ENCODE data around the gene MEIKIN.

MEIKIN gene

GRCh38 chr5:131945551-131946168 is at the start of gene MEIKIN:
TSS of gene MEIKIN (minus strand) at chr5:131945663. CDS start at chr5:131945505, 158 bp downstream.
- POLR2A ChIA-PET, result no interaction called here
- DNase-seq (ENCODE audit: extremely low spot score), result no peak
- no peak for TF ChIP-seq SUZ12 (IDR thresholded peaks at IDR 0.05)
- TF ChIP-seq ELF4 (IDR thresholded peaks at IDR 0.05), result no peak
- no peak for TF ChIP-seq L3MBTL2 (conservative IDR thresholded peaks at IDR 0.05)
- no peak for TF ChIP-seq FOXK2 (IDR thresholded peaks at IDR 0.05)
- TF ChIP-seq ARNT (IDR thresholded peaks at IDR 0.05), result no peak
- TF ChIP-seq SP1 (IDR thresholded peaks at IDR 0.05), result no peak
- no peak for TF ChIP-seq FOXM1 (IDR thresholded peaks at IDR 0.05; ENCODE audit: borderline replicate concordance)
- TF ChIP-seq NFRKB (IDR thresholded peaks at IDR 0.05), result no peak
- no peak for TF ChIP-seq BHLHE40 (IDR thresholded peaks at IDR 0.05; ENCODE audit: borderline replicate concordance)
- no peak for TF ChIP-seq TARDBP (IDR thresholded peaks at IDR 0.05)
- TF ChIP-seq ZNF384 (IDR thresholded peaks at IDR 0.05), result no peak
- no peak for TF ChIP-seq FOXA1 (IDR thresholded peaks at IDR 0.05)
- TF ChIP-seq HDGF (IDR thresholded peaks at IDR 0.05; ENCODE audit: borderline replicate concordance), result no peak
- CTCF ChIA-PET, result interaction anchor here (1.0 kb wide), 1 partner anchor 9 kb away, joined by 3 read pairs; no protein-coding TSS in a partner anchor

- DNase-seq (ENCODE audit: extremely low spot score), result no peak
- TF ChIP-seq PKNOX1 (IDR thresholded peaks at IDR 0.05) (no peak), ARNT (IDR thresholded peaks at IDR 0.05) (no peak), HDGF (IDR thresholded peaks at IDR 0.05; ENCODE audit: borderline replicate concordance) (no peak), TARDBP (IDR thresholded peaks at IDR 0.05) (no peak), FOXA1 (IDR thresholded peaks at IDR 0.05) (no peak), SP1 (IDR thresholded peaks at IDR 0.05) (no peak), SUZ12 (IDR thresholded peaks at IDR 0.05) (no peak), FOXK2 (IDR thresholded peaks at IDR 0.05) (no peak), L3MBTL2 (conservative IDR thresholded peaks at IDR 0.05) (no peak), ELF4 (IDR thresholded peaks at IDR 0.05) (no peak), ZNF384 (IDR thresholded peaks at IDR 0.05) (no peak)
- POLR2A ChIA-PET, result no interaction called here
- CTCF ChIA-PET, result no interaction called here
These were observed 49.2 kb upstream of the MEIKIN start for GRCh38 chr5:131994533-131995226.

- no peak for TF ChIP-seq SUZ12 (IDR thresholded peaks at IDR 0.05)
- TF ChIP-seq CTBP1 (IDR thresholded peaks at IDR 0.05; ENCODE audit: borderline replicate concordance), result no peak
- TF ChIP-seq L3MBTL2 (conservative IDR thresholded peaks at IDR 0.05), result no peak
- TF ChIP-seq NFRKB (IDR thresholded peaks at IDR 0.05), result no peak
- TF ChIP-seq HDGF (IDR thresholded peaks at IDR 0.05; ENCODE audit: borderline replicate concordance), result no peak
- no peak for TF ChIP-seq BHLHE40 (IDR thresholded peaks at IDR 0.05; ENCODE audit: borderline replicate concordance)
- TF ChIP-seq FOXM1 (IDR thresholded peaks at IDR 0.05; ENCODE audit: borderline replicate concordance), result no peak
- CTCF ChIA-PET, result no interaction called here
- no peak for DNase-seq (ENCODE audit: extremely low spot score)
- POLR2A ChIA-PET, result no interaction called here
These were observed 48.6 kb upstream of the MEIKIN start for GRCh38 chr5:131994090-131994489.

GRCh38 chr5:131993676-131994075 is 48.2 kb upstream of the MEIKIN start:
- no peak for DNase-seq (ENCODE audit: extremely low spot score)
- POLR2A ChIA-PET, result no interaction called here
- no peak for TF ChIP-seq SP1 (IDR thresholded peaks at IDR 0.05)
- CTCF ChIA-PET, result no interaction called here

- TF ChIP-seq CTBP1 (IDR thresholded peaks at IDR 0.05; ENCODE audit: borderline replicate concordance), result no peak
- no peak for TF ChIP-seq LEF1 (IDR thresholded peaks at IDR 0.05; ENCODE audit: borderline replicate concordance)
- TF ChIP-seq FOXK2 (IDR thresholded peaks at IDR 0.05), result no peak
- no peak for TF ChIP-seq FOXM1 (IDR thresholded peaks at IDR 0.05; ENCODE audit: borderline replicate concordance)
- TF ChIP-seq BHLHE40 (IDR thresholded peaks at IDR 0.05; ENCODE audit: borderline replicate concordance), result no peak
- no peak for TF ChIP-seq NFRKB (IDR thresholded peaks at IDR 0.05)
- TF ChIP-seq ZNF384 (IDR thresholded peaks at IDR 0.05), result no peak
- TF ChIP-seq ARNT (IDR thresholded peaks at IDR 0.05), result no peak
- no peak for TF ChIP-seq SP1 (IDR thresholded peaks at IDR 0.05)
- TF ChIP-seq ELF4 (IDR thresholded peaks at IDR 0.05), result no peak
- TF ChIP-seq PKNOX1 (IDR thresholded peaks at IDR 0.05), result no peak
- TF ChIP-seq HDGF (IDR thresholded peaks at IDR 0.05; ENCODE audit: borderline replicate concordance), result no peak
- no peak for TF ChIP-seq FOXA1 (IDR thresholded peaks at IDR 0.05)
- no peak for TF ChIP-seq SUZ12 (IDR thresholded peaks at IDR 0.05)
- DNase-seq (ENCODE audit: extremely low spot score), result no peak
- POLR2A ChIA-PET, result no interaction called here
- CTCF ChIA-PET, result no interaction called here
These were observed 46.9 kb upstream of the MEIKIN start for GRCh38 chr5:131992370-131992769.

- no peak for DNase-seq (ENCODE audit: extremely low spot score)
- TF ChIP-seq FOXM1 (IDR thresholded peaks at IDR 0.05; ENCODE audit: borderline replicate concordance), result no peak
- TF ChIP-seq BHLHE40 (IDR thresholded peaks at IDR 0.05; ENCODE audit: borderline replicate concordance), result no peak
- no peak for TF ChIP-seq SP1 (IDR thresholded peaks at IDR 0.05)
- TF ChIP-seq ZNF384 (IDR thresholded peaks at IDR 0.05), result no peak
- no peak for TF ChIP-seq CTBP1 (IDR thresholded peaks at IDR 0.05; ENCODE audit: borderline replicate concordance)
- no peak for TF ChIP-seq L3MBTL2 (conservative IDR thresholded peaks at IDR 0.05)
- no peak for TF ChIP-seq ELF4 (IDR thresholded peaks at IDR 0.05)
- no peak for TF ChIP-seq NFRKB (IDR thresholded peaks at IDR 0.05)
- TF ChIP-seq TARDBP (IDR thresholded peaks at IDR 0.05), result no peak
- TF ChIP-seq PKNOX1 (IDR thresholded peaks at IDR 0.05), result no peak
- TF ChIP-seq SUZ12 (IDR thresholded peaks at IDR 0.05), result no peak
- TF ChIP-seq LEF1 (IDR thresholded peaks at IDR 0.05; ENCODE audit: borderline replicate concordance), result no peak
- CTCF ChIA-PET, result no interaction called here
- POLR2A ChIA-PET, result interaction anchor here (1.0 kb wide), 1 partner anchor 16 kb away, joined by 3 read pairs; no protein-coding TSS in a partner anchor
These were observed 46.3 kb upstream of the MEIKIN start for GRCh38 chr5:131991593-131992324.

Measured in HEK293T (cell line).